GM19239 (cell line): ENCODE measurements around the gene ALG2.

Source experiments
- DNase-seq: peaks from one replicate; pipeline ENCODE4 v3.0.0; 2011; ENCODE audit warnings: low spot score; ENCODE audit not compliant: insufficient read length
- FAIRE-seq: peaks from 2 replicates; lab custom pipeline; 2011; peaks lifted over from hg19 to GRCh38; lab: Jason Lieb, UNC

ALG2 gene, protein sequence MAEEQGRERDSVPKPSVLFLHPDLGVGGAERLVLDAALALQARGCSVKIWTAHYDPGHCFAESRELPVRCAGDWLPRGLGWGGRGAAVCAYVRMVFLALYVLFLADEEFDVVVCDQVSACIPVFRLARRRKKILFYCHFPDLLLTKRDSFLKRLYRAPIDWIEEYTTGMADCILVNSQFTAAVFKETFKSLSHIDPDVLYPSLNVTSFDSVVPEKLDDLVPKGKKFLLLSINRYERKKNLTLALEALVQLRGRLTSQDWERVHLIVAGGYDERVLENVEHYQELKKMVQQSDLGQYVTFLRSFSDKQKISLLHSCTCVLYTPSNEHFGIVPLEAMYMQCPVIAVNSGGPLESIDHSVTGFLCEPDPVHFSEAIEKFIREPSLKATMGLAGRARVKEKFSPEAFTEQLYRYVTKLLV

DNA sequence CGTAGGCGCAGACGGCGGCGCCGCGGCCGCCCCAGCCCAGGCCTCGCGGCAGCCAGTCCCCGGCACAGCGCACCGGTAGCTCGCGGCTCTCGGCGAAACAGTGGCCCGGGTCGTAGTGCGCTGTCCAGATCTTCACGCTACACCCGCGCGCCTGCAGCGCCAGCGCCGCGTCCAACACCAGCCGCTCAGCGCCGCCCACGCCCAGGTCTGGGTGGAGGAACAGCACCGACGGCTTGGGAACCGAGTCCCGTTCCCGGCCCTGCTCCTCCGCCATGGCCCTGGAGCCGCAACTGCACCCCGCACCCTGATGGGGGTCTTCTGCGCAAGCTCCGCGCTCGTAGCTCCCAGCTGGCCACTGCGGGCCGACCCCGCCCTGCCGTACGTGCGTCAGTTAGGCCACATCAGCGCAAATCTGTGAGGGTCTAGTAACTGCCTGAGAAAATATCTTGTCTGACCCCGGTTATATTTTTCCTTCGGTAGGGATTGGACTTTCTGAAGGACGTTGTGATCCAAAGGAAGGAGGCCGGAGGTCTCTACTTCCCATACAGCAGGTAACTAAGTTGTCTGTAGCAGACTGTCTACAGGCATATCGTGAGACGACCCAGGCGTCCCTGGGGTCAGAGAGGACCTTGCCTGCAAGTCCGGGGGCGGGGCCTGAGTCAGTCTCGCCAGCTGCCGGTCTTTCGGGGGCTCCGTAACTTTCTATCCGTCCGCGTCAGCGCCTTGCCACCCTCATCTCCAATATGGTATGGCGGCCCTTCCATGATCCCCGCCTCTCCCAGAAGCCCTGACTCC is at the start of gene ALG2, which contains the start of gene SEC61B:
TSS of gene ALG2 (minus strand) at position 322 of the 795 bp plus-strand sequence. CDS start at position 274, 48 bp downstream.
TSS of gene SEC61B (plus strand) at position 662 of the 795 bp plus-strand sequence. CDS start at position 744, 82 bp downstream.
- FAIRE-seq (peak; percentile 99), DNase-seq (peak; percentile 89)

DNA sequence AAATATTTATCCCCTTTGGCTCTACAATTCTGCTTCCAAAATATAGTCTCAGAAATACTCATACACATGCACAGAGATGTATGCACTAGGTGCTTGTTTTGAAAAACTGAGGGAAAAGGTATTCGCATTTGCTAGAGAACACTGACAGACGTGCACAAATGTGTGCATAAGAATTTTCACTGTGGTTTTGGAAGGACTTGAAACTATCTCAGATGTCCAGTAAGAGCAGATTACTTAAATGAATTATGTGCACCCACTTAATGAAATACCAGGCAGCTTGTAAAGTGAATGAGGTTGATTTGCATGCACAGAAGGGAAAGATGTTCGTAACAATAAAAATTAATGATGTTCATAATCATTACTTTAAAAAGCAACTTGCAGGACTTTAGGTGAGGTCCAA is 48.7 kb upstream of the ALG2 start:
- no peak for DNase-seq
- no peak for FAIRE-seq

DNA sequence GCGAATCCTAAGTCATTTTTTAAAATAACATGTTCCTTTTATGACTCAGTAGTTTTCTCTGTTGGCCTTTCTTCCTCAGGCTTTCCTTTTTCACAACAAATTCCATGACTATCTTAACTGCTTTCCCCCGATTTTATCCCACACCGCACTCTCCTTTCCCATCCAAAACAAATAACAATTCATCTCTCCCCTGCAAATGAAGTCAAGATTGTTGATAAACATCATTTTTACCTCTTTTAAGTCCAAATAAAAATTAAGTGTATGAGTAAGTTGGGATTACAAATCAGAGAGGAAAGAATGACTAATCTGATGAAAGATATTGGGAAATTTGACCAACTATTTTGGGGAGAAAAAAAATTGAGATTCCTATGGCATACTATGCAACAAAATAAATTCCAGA is 47.7 kb upstream of the ALG2 start:
- no peak for FAIRE-seq
- no peak for DNase-seq

DNA sequence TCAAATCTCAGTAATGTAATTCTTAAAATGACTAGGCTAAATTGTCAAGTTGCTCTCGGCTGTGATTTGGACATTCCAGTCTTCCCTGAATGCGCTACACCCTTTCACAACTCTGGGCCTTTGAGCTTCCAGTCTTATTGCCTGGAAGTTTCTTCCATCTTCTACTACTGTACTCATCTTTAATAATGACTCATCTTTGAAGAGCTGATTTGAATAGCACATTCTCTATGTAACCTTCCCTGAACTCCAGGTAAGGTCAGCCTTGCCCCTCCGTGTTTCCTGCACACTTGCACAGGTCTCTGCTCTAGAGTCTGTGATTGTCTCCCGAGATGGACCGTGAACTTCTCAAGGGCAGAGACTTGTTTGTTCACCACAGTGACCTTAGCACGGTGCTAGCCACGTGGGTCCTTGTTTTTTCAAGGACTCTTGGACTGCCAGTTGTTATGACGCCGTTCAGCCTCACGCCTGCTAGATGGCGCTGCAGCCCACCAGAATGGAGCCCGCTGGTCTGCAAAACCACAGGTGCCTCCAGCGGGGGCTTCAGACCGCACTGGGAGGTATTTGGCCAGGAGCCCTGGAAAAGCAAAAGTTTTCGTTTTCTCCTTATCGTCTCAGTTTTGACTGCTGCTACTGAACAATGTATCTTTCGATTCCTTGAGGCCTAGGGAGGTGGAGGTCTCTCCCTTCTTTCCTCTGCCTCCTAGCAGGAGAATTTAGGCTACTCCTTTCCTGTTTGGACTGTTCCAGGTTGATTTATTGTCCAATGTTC is 44.7 kb upstream of the ALG2 start:
- peak; percentile 33 for DNase-seq
- peak; percentile 96 for FAIRE-seq

DNA sequence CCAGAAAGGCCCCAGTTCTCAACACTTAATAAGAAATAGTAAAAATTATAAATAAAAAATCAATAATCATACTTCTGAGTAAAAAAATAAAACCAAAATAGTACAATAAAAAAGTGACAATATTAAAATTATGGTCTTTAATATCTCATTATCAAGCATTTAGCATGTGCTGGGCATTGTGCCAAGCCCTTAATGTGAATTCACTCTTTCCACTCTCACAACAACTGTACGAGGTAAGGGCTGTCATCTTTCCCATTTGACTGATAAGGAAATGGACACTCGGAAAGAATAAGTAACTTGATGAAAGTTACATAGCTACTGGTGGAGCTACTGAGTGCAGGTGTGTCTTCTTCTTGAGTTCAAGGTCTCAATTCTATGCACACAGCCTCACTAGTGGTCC is 43.9 kb upstream of the ALG2 start:
- peak; percentile 14 for FAIRE-seq
- DNase-seq: no peak

DNA sequence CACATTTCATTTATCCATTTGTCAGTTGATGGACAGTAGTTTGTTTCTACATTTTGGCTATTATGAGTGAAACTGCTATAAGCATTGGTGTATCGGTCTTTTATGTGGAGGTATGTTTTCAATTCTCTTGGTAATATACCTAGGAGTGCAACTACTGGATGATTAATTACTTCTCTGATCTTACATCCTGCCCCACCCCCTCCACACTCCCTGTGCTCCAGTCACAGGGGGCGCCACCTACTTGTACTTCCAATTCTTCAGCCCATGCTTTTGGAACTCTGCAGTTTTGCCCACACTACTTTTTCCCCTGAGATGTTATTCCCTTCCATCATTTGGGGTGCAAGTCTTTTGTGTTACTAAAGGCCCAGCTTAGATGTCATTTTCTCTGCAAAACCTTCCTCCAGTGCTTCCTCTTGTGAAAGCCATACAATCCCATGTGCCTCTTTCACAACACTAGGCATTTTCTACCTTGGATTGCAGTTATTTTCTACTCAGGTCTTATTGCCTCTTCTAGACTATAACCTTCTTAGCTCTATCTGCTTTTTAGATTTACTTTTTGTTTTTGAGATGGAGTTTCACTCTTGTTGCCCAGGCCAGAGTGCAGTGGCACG is 42.4 kb upstream of the ALG2 start:
- no peak for DNase-seq
- FAIRE-seq: no peak

DNA sequence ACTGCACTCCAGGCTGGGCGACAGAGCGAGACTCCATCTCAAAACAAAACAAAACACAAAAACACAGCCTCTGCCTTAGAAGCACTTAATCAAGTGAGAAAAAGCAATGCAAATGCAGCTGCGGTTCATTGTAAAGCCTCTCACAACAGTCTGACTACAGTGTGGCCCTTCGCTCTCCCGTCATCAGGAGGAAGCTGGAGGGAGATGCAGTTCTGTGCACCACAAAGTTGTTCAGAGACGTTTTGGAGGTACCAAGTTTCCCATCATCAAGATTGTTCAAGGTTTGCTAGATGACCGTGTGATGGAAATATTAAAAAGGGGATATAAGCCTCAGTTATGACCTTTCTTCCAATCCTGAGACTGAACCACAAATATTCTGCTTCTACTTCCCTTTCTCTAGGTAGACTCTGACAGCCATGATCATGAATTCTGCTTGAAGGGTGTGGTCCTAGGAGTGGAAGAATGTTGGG is 41.2 kb upstream of the ALG2 start:
- DNase-seq: no peak
- peak; percentile 88 for FAIRE-seq

DNA sequence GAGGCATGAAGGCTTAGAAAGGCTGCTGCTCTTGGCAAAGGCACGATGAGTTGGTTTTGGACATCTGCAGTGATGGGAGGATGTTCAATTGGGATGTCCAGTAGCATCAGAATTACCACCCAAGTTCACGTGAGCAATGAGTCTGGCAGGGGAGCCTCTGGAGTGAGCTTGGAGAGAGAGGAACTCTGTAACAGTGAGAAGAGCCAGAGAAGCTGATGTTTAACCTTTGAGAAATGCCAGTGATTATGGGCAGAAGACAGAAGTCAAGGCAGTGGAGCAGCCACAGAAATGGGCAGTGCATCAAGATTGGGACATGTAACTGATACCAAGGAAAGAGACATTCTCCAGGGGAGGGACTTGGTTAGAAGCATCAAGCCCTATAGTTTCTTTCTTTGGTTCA is 40.2 kb upstream of the ALG2 start:
- FAIRE-seq: no peak

DNA sequence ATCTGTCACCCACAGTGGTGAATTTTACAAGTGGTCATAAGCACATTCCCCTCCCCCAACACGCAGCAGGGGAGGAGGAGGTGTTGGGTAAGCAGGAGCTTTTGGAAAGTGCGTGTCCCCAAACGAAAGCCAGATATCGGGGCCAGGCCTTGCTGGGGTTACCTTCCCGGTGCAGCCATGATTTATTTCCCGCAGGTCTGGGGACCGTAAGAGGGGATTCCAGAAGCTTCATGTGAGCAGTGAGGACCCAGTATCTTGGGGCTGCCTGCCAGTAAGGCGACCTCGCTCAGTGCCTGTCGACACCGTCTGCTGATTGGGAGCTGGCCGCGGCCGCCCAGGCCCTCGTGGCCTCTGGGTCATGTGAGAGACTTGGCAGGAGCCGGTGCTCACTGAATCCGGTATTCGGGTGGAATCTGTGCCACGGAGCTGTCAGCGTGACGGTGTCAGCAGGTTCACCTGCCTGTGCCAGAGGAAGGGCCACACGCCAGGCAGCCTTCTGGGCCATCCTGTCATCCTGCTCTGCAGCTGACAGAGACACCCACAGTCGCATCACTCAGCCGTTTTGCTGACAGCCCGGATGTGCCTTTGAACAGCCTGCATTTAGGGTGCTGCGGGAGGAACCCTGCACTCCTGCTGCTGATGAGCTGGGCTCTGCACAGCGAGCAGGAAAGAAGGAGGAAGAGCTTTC is 37.6 kb upstream of the ALG2 start:
- DNase-seq (no peak), FAIRE-seq (peak; percentile 45)

More for the DNA sequence above, 40.2 kb upstream of the ALG2 start:
- DNase-seq: no peak

DNA sequence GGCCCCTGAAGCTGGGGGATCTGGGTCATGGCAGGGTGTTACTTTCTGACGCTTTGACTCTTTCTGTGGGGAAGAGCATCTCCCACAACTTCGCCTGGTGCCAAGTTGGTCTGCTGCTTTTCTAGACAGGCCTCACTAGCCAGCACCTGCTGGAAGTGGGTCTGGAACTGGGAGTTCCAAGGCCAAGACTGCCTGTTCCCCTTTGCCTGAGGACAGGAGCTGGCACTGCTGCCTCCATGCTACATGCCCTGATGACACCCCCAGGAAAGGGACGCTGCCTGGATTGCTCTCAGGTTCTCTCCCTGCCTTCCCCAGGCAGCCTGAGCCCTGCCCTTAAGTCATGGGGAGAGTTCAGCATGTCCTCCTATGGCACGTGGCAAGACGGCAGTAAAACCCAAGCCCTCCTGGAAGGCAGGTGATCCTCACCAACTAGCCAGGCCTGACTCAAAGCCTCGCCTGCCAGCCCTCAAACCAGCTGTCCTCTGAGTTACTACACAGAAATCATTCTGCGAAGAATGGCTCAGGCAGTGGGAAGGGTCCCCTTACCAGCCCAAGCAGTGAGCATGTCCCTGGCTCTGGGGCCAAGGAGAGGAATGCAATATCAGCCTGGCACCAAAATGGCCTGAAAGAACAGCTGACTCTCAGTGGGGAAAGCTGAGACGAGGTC is 36.1 kb upstream of the ALG2 start:
- DNase-seq: no peak
- FAIRE-seq: no peak

DNA sequence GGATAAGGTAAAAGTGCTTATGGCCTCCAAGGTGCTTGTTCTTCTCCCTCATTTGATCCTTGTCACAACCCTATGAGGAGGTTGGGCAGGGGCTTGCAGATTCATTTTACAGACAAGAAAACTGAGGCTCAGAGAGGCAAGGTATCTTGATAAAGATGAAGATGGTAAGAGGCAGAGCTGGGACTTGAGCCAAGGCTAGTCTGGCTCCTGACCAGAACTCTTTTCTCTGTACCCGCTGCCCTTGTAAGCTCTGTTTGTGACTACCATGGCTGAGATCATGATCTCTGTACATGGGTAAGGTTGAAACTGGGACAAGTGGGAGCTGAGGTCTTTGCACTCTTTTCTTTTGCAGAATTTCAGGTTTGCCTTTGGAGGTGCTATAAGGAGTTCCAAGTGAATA is 33.9 kb upstream of the ALG2 start:
- DNase-seq (no peak), FAIRE-seq (peak; percentile 8)

DNA sequence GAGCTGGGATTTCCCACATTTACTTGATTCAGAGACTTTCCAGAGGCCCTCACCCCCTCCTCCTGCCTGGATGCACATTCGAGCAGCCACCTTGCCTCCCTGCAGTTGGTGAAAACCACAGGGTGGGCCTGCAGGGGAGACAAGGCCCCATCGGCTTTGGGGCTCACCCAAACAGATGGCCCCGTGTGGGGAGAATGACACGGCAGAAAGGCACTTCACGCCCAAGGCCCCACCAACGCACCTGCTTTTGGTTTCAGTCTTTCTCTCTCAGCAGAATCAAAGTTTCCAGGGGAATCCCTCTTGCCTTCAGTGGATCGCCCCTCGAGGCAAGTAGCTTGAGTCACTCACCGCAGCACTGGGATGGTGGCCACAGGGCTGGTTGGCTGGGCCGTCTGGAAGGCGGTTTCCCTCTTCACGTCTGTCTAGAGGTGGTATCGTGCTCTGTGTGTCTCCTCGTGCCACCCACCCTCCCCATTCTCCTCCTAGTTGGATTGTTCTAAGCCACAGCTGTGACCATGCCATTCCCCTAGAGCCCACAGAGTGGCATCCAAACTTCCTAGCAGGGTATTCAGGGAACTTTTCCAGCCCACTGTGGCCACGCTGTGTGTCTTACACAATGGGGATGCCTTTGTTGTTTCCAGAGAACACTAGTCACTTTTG is 32.2 kb upstream of the ALG2 start:
- FAIRE-seq (peak; percentile 99), DNase-seq (peak; percentile 62)

DNA sequence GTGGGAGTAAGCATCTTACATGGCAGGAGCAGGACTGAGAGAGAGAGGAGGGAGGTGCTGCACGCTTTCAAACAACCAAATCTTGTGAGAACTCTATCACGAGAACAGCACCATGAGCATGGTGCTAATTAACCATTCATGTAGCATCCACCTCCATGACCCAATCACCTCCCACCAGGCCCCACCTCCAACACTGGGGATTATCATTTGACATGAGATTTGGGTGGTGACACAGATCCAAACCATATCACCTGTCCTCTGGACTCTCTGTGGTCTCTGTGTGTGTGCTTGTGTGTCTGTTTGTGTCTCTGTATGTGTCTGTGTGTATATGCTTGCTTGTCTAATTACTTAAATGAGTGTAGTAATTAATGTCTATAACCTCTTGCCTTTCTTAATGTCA is 31.4 kb upstream of the ALG2 start:
- no peak for FAIRE-seq
- DNase-seq: no peak

DNA sequence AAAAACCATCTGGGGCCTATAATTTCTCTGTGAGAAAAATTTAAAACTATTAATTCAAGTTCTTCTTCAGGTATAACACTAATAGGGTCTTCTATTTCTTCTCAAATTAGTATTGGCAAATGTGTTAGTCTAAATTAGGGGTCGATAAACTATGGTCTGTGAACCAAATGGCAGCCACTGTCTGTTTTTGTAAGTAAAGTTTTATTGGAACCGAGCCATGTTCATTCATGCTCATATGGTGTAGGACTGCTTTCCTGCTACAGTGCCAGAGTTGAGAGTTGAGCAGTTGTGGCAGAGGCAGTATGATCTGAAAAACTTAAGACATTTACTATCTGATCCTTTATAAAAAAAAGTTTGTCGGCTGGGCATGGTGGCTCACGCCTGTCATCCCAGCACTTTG is 29.4 kb upstream of the ALG2 start:
- peak; percentile 76 for FAIRE-seq
- DNase-seq: no peak

DNA sequence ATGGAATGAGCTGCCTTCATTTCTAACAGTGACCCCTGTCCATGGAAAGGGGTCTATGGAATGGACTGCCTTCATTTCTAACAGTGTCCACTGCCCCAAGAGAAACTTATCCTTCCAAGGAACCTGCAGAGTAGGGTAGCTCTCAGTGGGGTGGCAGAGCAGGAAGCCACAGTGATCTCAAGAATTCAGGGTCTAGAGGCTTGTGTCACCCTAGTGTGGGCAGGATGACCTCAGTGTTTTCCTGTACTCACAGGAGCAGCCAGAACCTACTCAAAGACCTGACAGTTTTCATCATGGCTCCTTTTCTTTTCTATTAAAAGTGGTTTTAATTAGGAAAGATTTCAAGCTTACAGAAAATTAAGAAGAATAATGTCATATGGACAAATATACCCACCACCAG is 27.9 kb upstream of the ALG2 start:
- FAIRE-seq: no peak
- DNase-seq: no peak

DNA sequence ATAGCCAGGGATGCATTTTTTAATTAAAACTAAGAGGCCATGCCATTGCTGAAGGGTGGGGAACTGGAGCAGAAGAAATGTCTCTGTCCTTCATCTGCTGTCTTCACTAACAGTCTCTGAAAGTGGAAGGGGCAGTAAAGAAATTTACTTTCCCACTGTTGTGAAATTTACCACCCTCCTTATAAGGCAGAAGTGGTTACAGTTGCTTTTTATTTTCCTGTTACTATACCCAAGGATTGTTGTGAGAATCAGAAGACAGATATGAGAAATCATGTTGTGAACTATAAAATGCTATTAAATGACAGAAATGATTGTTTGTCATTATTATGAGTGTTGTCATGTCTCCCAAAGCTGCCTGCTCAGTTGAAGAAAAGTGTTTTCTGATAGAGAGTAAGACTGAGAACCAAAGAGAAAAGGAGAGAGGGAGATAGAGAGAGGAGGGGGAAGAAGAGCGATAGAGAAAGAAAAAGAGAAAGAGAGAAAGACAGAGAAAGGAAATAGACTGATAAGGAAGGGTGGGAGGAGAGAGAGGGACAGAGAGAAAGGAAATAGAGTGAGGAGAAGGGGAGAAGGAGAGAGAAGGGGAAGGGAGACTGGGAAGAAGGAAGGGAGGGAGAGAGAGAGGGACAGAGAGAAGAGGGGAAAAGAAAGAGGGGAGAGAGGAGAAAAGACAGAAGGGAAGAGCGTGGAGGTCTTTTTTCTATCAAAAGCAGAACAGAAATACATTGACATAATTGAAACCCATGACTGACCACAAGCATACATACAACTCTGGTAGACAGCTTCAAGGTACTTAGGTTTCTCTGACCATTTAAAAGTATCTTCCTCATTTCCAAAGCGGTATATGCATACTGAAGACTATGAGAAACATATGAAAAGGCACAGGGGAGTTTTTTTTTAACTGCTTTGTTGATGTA is 22.9 kb upstream of the ALG2 start:
- FAIRE-seq (peak; percentile 89), DNase-seq (no peak)

DNA sequence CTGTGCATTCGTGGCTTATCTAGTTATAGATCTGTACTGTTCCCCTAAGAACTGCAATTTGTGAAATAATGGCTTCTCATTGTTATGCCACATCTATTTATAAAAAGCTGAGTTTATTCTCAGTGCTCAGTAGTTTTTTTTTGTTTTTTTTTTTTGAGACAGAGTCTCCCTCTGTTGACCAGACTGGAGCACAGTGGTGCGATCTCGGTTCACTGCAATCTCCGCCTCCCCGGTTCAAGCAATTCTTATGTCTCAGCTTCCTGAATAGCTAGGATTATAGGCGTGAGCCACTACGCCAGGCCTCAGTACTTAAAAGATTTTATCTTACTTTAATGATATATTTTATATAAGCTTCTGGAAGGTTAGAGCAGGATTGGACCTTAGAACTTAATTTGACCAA is 19.4 kb upstream of the ALG2 start:
- no peak for FAIRE-seq
- DNase-seq: no peak
